GM18909 (cell line): ENCODE measurements around the gene GEMIN7.
"Not testable (repeated sequence)": the region's sequence is repeated elsewhere in the genome, so short reads cannot be mapped to it uniquely, and the experiment has no call there.

Experiments used
- ATAC-seq: cut with Tn5 transposase; IDR thresholded peaks from one replicate; pipeline ENCODE4 v1.9.1; 2021; ENCODE audit warnings: mild to moderate bottlenecking; ENCODE audit not compliant: unreplicated experiment, poor library complexity

Gene GEMIN7

DNA sequence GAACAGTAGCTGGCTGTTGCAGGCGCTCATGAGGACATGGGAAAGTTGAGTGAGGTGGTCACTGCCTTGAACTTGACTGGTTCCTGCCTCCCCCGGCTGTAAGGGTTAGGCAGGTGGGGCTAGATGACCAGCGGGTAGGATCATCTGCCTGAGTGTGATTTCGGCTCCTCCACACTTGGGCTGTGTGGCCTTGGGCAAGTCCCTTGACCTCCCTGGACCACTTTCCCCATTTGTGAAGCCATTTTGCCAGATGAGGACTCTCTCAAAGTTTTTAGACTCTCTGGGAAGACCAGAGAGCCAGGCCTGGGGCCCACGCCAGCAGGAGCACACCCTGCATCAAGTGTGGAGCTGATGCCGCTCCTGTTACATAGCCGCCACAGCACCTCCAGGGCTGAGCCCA, 23.4 kb downstream of the GEMIN7 start:
- ATAC-seq, result no peak

DNA sequence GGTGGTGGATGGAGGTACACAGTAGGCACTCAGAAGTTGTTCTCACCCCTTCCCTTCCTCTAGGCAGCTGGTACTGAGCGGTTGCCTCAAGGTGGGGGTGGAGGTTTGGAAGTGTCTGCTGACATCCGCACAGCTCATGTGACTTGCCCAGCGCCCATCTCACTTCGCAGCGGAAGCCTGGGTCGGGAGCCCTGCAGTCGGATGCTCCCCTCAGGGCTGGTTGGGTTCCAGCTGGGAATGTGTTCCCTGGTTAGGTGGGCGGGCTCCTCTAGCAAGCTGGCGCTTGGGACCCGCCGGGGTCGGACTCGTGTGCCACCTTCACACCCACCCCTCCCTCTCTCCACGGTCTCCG, 24.1 kb downstream of the GEMIN7 start:
- ATAC-seq, result no peak

DNA sequence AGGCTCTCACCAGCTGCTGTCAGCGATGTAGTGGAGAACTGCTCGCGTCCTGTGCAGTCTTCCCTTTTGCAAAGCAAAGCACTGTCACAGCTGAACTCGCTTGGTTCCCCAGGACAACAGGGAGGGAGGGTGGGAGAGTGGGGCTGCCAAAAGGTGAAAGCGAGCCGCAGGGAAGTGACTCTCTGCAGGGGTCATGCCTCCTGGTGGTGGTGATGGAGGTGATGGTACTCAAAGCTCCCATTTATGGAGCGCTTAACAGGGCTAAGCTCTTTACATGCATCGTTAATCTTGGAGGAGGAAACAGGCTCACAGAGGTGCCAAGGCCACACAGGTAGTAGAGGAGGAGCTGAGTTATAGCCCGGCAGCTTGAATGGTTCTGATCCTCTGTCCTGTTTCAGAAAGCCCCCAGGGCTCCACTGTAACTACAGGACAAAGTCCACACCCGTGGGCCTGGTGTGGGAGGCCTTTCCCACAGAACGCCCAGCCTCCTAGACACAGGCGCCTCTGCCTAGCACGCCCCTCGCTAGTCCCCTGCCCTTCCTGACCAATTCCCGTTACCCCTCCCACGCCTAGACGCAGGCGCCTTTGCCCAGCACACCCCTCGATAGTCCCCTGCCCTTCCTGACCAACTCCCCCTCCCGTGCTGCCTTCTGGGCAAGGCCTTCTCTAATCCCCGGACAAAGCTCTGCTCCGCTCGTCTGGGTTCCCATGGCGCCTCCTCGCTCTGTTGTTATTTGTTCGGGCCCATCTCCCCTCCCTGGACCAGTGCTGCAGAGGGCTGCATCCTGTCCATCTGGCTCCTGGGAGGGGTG, 24.7 kb downstream of the GEMIN7 start:
- no peak for ATAC-seq

- no peak for ATAC-seq
These were observed 25.7 kb downstream of the GEMIN7 start for GRCh38 chr19:45104658-45105349.

DNA sequence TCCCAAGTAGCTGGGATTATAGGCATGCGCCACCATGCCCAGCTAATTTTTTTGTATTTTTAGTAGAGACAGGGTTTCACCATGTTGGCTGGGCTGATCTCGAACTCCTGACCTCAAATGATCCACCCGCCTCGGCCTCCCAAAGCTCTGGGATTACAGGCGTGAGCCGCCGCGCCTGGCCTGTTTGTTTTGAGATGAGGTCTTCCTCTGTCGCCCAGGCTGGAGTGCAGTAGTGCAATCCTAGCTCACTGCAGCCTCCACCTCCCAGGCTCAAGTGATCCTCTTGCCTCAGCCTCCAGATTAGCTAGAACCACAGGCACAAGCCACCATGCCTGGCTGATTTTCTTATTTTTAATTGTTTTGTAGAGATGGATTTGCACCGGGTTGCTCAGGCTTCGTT, 27.3 kb downstream of the GEMIN7 start:
- not testable (repeated sequence) for ATAC-seq

DNA sequence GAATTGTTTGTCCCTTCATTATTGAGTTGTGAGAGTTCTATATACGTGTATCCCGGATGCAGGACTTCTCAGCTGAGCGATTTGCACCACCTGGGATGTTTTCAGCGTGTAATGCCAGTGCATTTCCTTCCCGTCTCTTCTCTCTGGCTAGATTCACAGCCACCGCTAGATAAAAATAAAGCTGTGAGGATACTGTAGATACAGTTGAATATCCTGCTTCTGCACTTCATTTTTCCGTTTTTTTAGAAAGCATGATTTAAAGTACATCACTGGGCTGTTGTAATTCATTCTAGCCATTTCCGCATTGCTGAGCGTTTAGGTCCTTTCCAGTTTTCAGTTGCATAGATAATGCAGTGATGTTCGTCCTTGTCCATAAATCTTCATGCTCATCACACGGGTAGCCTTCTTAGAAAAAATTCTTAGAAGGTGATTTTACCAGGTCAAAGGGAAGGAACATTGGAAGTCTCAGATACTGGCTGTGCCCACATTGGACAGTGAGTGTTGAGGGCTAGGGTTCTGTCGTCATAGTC, 28.6 kb downstream of the GEMIN7 start:
- no peak for ATAC-seq

DNA sequence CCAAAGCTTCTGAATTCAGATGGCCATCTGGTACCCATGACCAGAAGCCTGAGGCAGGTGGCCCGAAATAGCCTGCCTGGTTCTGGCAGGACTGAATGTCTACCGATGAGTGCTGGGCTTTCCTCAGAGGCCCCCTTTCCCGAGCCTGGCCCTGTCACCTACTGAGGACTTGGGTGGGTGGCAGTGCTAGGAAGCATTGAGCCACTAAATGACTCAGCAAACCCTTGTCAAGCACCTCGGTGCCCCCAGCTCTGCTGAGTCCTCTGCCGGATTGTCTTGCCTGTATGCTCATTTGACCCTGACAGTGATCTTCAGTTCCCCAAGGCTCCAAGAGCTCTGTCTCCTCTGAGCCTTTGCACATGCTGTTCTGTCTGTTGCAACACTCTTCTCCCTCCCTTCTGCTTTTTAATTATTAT, 31.8 kb downstream of the GEMIN7 start:
- ATAC-seq, result no peak

GRCh38 chr19:45112111-45112827, 33.2 kb downstream of the GEMIN7 start:
- ATAC-seq, result no peak

DNA sequence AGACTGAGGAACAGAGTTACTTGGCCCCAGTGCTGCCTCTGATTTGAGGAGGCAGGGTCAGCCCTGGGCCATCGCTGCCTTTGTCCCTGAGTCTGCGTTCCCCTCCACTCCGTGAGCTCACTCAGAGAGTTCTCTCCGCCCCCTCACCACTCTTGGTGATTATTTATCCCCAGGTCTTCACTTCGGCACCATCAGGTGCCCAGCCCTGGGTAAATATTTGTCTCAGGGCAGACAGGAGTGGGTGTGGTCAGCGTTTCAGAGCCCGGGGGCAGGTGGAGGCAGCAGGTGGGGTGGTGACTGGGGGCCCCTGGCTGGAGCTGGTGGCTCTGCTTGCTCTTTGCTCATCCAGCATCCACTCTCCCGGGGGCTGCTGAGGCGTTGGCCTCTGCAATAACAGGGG, 34.6 kb downstream of the GEMIN7 start:
- ATAC-seq, result no peak

- ATAC-seq, result no peak
These were observed 35.1 kb downstream of the GEMIN7 start for GRCh38 chr19:45114116-45114515.

DNA sequence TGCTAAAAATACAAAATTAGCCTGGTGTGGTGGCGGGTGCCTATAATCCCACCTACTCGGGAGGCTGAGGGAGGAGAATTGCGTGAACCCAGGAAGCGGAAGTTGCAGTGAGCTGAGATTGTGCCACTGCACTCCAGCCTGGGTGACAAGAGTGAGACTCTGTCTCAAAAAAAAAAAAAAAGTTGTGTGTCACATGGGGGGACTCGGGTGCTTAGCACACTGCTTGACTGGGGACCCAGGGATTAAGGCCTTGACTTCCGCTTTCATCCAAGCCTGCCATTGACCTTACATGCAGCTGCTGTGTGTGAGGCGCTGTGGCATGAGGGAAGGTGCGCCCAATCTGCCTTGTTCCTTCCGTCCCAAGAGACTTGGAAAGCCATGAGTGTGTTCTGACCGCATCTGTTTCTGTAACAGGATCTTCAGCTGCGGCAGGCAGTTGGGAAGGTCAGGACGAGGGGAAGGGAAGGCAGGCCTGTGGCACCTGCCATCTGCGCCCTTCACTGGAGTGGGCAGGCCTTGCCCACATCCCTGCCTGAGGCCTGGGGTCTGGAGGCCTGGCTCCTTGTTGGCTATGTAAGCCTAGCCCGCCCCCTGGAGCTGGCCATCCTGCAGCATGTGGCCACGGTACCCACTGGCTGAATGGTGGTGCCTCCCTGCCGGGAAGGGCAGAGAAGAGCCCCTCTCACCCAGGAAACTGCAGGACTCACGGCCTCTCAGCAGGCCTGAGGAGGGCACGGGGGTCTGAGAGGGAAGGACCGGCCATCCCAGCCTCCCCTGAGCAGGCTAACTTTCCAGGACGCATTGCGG, 37.0 kb downstream of the GEMIN7 start:
- ATAC-seq, result no peak

DNA sequence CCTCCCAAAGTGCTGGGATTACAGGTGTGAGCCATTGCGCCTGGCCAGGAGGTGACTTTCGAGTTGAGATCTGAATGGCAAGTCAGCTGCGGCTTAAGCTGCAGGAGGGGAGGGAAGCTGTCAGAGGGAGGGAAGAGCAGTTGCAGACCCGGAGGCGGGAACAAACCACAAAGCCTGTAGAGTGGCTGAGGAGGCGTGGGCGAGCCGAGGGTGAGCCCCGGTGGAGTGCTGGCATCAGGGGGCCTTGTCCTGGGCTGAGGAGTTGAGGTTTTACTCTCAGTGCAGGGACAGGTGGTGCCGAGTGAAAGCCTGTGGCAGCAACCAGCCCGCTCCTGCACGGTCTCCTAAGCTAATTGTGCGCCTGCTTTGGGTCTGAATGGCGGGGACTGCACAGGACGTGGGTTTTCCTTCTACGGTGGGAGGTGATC, 38.1 kb downstream of the GEMIN7 start:
- ATAC-seq, result peak; percentile 38

DNA sequence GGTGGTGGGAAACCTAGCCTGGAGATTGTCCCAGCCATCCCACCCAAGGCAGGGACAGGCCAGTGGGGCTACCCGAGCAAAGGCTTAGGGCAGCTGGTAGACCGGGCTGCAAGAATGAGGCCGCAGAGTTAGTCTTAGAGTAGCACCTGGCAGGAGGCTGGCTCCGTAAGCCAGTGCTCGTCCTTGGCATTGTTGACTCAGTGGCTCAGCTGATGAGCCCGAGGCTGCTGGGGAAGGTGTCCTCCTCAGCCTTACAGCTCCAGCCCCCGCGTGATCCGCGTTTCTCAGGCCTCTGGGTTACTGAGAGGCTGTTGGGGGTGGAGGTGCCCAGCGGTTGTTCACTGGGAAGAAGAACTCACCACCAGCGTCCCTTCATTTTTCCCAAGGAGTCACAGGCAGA, 38.6 kb downstream of the GEMIN7 start:
- no peak for ATAC-seq

DNA sequence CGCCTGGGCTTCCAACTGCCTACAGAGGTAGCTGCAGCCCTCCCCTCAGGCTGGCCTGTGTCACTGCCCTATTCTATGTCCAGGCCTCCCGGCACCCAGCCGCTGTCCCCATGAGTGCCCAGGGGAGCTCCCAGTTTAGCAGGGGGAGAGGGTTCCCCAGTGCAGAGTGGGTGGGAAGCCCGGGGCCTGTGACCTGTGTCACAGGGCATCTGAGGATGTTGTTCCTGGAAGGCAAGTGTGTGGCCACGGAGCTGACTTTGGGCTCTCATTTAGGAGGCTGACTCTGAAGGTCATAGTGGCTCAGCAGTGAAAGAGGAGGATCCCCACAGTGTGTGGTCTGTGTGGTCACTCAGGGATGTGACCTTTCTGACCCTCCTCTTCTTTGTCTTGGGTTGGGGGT, 39.0 kb downstream of the GEMIN7 start:
- ATAC-seq, result peak; percentile 9

- ATAC-seq, result peak; percentile 51
These were observed 39.7 kb downstream of the GEMIN7 start for GRCh38 chr19:45118591-45119355.

DNA sequence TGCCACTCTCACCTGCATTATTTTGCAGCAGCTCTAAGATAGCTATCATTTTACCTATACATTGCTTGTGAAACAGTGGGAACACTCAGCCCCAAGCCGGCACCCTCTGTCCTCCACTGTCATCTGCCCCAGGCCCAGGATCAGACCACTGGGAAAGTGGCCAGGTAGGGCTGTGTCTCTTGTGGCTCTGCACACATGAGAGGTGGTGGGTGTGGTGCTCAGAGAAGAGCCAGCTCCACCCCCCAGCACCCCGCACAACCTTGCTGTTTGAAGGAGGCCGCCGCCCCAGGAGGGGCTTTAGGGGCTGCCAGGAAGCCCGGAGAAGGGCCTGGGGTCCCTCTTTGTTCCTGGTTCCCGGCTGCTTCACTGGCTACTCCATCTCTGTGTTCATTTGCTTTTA, 40.5 kb downstream of the GEMIN7 start:
- ATAC-seq, result no peak

- no peak for ATAC-seq
These were observed 42.8 kb downstream of the GEMIN7 start for GRCh38 chr19:45121827-45122345.

GRCh38 chr19:45122832-45123231, 43.8 kb downstream of the GEMIN7 start:
- ATAC-seq, result no peak

GRCh38 chr19:45123440-45123850, 44.4 kb downstream of the GEMIN7 start:
- ATAC-seq, result no peak
